Endothelial cell of umbilical vein (primary cell): ENCODE measurements around the gene PI4KA. TPM values are rescaled to one million over a fixed set of nuclear protein-coding genes. Genes with fewer than 3 reads are reported as not detected.

Experiments used
- BruUV-seq: library from RNA; stranded (reverse); fragments of 400-500 nt; replicated peaks from 2 replicates; lab custom pipeline; 2021; lab: Mats Ljungman, UMichigan
- CTCF ChIA-PET: fragments of 300-600, 350-600 bp; sonication (Branson Sonifier 250); formaldehyde crosslinking; loops from one replicate; lab custom pipeline; 2021; ENCODE audit warnings: antibody characterized with exemption, inconsistent platforms; lab: Charles Lee
- POLR2A ChIA-PET: fragments of 300-600, 350-600 bp; sonication (Branson Sonifier 250); formaldehyde crosslinking; loops from one replicate; lab custom pipeline; 2021; ENCODE audit warnings: antibody characterized with exemption, inconsistent platforms; lab: Charles Lee
- DNase-seq: peaks from one replicate; pipeline ENCODE4 v3.0.0-alpha.2; 2011; ENCODE audit warnings: low read depth, low spot score
- FAIRE-seq: peaks from 2 replicates; lab custom pipeline; 2011; peaks lifted over from hg19 to GRCh38; lab: Jason Lieb, UNC
- H2AFZ ChIP-seq: 2 replicates; pipeline ENCODE4 v1.6.0; 2012; ENCODE audit warnings: low read depth, low read length, control low read depth, inconsistent platforms
- H3K27ac ChIP-seq: 2 replicates; pipeline ENCODE4 v1.5.1; 2011; ENCODE audit warnings: low read depth, mild to moderate bottlenecking, control low read depth, low read length, moderate library complexity; ENCODE audit not compliant: insufficient read depth
- H3K27me3 ChIP-seq, 2 experiments: 2 replicates each; pipeline versions ENCODE4 v1.6.0 to v1.6.1; 2011; ENCODE audit warnings: low read length in 2 of 2, mixed read lengths in 1 of 2; ENCODE audit not compliant: control insufficient read depth in 2 of 2, insufficient read depth in 2 of 2
- H3K36me3 ChIP-seq, 2 experiments: 2 replicates in 1 of 2; 3 replicates in 1 of 2; pipeline ENCODE4 v1.5.1; 2011; ENCODE audit warnings: low read length in 2 of 2, mild to moderate bottlenecking in 1 of 2, moderate library complexity in 1 of 2; ENCODE audit not compliant: control insufficient read depth in 2 of 2, insufficient read depth in 2 of 2; ENCODE audit errors: extremely low read depth in 1 of 2
- H3K4me1 ChIP-seq: 3 replicates; pipeline ENCODE4 v1.5.1; 2011; ENCODE audit warnings: mild to moderate bottlenecking, low read length; ENCODE audit not compliant: control insufficient read depth, insufficient read depth; ENCODE audit errors: extremely low read depth
- H3K4me2 ChIP-seq: 2 replicates; pipeline ENCODE4 v1.6.1; 2011; ENCODE audit warnings: low read length, control low read depth, mixed read lengths; ENCODE audit not compliant: insufficient read depth
- H3K4me3 ChIP-seq, 3 experiments: fragments of 200-600 bp in 1 of 3; sonication (generic), shearing (Covaris generic) in 1 of 3; replicated peaks in 1 of 3; 2 replicates each; pipeline ENCODE4 v1.5.1; 2011 to 2016; ENCODE audit warnings: control low read depth in 3 of 3, low read length in 3 of 3, mild to moderate bottlenecking in 2 of 3, inconsistent platforms in 1 of 3, low read depth in 1 of 3, moderate library complexity in 1 of 3; ENCODE audit not compliant: insufficient read depth in 1 of 3
- H3K79me2 ChIP-seq: 2 replicates; pipeline ENCODE4 v1.6.0; 2012; ENCODE audit warnings: low read length, inconsistent platforms; ENCODE audit not compliant: control insufficient read depth, insufficient read depth
- H3K9ac ChIP-seq: replicated peaks from 2 replicates; pipeline ENCODE3; 2011; ENCODE audit warnings: low read length, control low read depth; ENCODE audit not compliant: insufficient read depth; ENCODE audit errors: extremely low read depth
- H3K9me1 ChIP-seq: replicated peaks from 3 replicates; pipeline ENCODE4 v1.6.0; 2011; ENCODE audit warnings: mild to moderate bottlenecking, low read length; ENCODE audit not compliant: control insufficient read depth, insufficient read depth; ENCODE audit errors: extremely low read depth
- H3K9me3 ChIP-seq: replicated peaks from 2 replicates; pipeline ENCODE4 v1.5.1; 2012; ENCODE audit warnings: low read length, inconsistent platforms; ENCODE audit not compliant: control insufficient read depth, insufficient read depth
- H4K20me1 ChIP-seq: replicated peaks from 2 replicates; pipeline ENCODE3; 2011; ENCODE audit warnings: mild to moderate bottlenecking, low read length; ENCODE audit not compliant: control insufficient read depth, insufficient read depth; ENCODE audit errors: extremely low read depth
- CTCF ChIP-seq, 2 donors: IDR thresholded peaks; 1 replicate in 1 of 2; 2 replicates in 1 of 2; pipeline ENCODE4 v1.5.1; 2011; ENCODE audit warnings: low read length in 2 of 2, mild to moderate bottlenecking in 2 of 2, moderate library complexity in 2 of 2, control low read depth in 1 of 2, inconsistent platforms in 1 of 2, low read depth in 1 of 2; ENCODE audit not compliant: insufficient read depth in 1 of 2; ENCODE audit errors: extremely low read depth in 1 of 2
- EZH2 ChIP-seq: IDR thresholded peaks from 2 replicates; pipeline ENCODE4 v1.6.1; 2012; ENCODE audit warnings: borderline replicate concordance, low read depth, mild to moderate bottlenecking, moderate library complexity, low read length, inconsistent platforms; ENCODE audit not compliant: severe bottlenecking
- FOS ChIP-seq: IDR thresholded peaks from 2 replicates; pipeline ENCODE4 v1.6.1; 2011; ENCODE audit warnings: mild to moderate bottlenecking, low read length, moderate library complexity, borderline replicate concordance; ENCODE audit not compliant: insufficient read depth
- GATA2 ChIP-seq: IDR thresholded peaks from 2 replicates; pipeline ENCODE4 v1.7.0; 2011; ENCODE audit warnings: low read depth, mild to moderate bottlenecking, moderate library complexity, mixed read lengths, low read length; ENCODE audit not compliant: insufficient read length, insufficient read depth
- JUN ChIP-seq: IDR thresholded peaks from 2 replicates; pipeline ENCODE4 v1.6.1; 2011; ENCODE audit warnings: borderline replicate concordance, low read depth; ENCODE audit not compliant: insufficient read length, insufficient read depth
- MAX ChIP-seq: IDR thresholded peaks from 2 replicates; pipeline ENCODE4 v1.6.1; 2011; ENCODE audit not compliant: insufficient read depth, insufficient read length
- MYC ChIP-seq: IDR thresholded peaks from one replicate; pipeline ENCODE4 v1.6.1; 2011; ENCODE audit warnings: mild to moderate bottlenecking, low read depth, low read length
- POLR2A ChIP-seq: IDR thresholded peaks from 2 replicates; pipeline ENCODE4 v1.6.1; 2012; ENCODE audit warnings: low read depth, mild to moderate bottlenecking, control low read depth, low read length
- POLR2AphosphoS5 ChIP-seq: IDR thresholded peaks from 2 replicates; pipeline ENCODE4 v1.6.1; 2012; ENCODE audit warnings: low read depth, mild to moderate bottlenecking, control low read depth, low read length, moderate library complexity; ENCODE audit not compliant: insufficient read depth
- dilution Hi-C: fragments of 300-500 bp; cut with MboI; formaldehyde crosslinking; loops from one replicate; pipeline ENCODE4 v1.15.0; 2019; ENCODE audit warnings: low sequenced_read_pairs; ENCODE audit not compliant: extremely low pct_ligation_motif_present
- intact Hi-C: fragments of 100-400 bp; cut with micrococcal nuclease; formaldehyde crosslinking; loops from one replicate; pipeline ENCODE4 v1.10.0; 2022
- polyA plus RNA-seq, 4 experiments: library from polyadenylated mRNA; depleted of rRNA in 3 of 4; stranded (reverse) in 3 of 4; unstranded in 1 of 4; fragments of >200 nt; gene quantifications; 2 replicates each; pipeline versions ENCODE4 v1.2.1 to v1.2.3, GENCODE V29; 2011 to 2012; ENCODE audit warnings: missing spikeins in 1 of 4
- total RNA-seq: library from RNA; stranded (reverse); gene quantifications from 2 replicates; pipeline ENCODE4 v1.2.3, GENCODE V29; 2021

Gene PI4KA
- total and polyA plus RNA-seq, 2 donors (not counting 3 experiments of a cell fraction or from before 2014, with no cell fraction given) = 28.9 to 56.4 TPM

GRCh38 chr22:20866736-20867135 lies 8.1 kb upstream of the PI4KA start:
- FAIRE-seq (no peak), DNase-seq (no peak)
- H3K36me3 ChIP-seq = peaks cover 3 to 12% of the 10 kb centered on the region in 2 experiments
- H3K27ac ChIP-seq = no peak overlapping the region
- peaks cover 2% of the 10 kb centered on the region for H3K79me2 ChIP-seq
- H3K27me3 ChIP-seq = no peaks in the 10 kb centered on the region
- H4K20me1 ChIP-seq = no peaks in the 10 kb centered on the region
- dilution Hi-C loops = no loop called here
- no peaks in the 10 kb centered on the region for H3K9me3 ChIP-seq
- TF ChIP-seq EZH2 (no peak), POLR2A (no peak), JUN (no peak), MYC (no peak), FOS (no peak), POLR2AphosphoS5 (no peak), MAX (no peak), CTCF (IDR thresholded peaks at IDR 0.05; ENCODE audit: extremely low read depth in 1 of 2, insufficient read depth in 1 of 2, low read depth in 1 of 2, low read length in 2 of 2) (no peak), GATA2 (no peak)
- intact Hi-C loops = no loop called here
- H3K4me3 ChIP-seq = no peak overlapping the region
- no peaks in the 10 kb centered on the region for H3K9me1 ChIP-seq
- peaks cover 4% of the 10 kb centered on the region for H3K4me1 ChIP-seq
- ChIA-PET POLR2A (no interaction called here), CTCF (interaction anchor here (1.7 to 2.7 kb wide), 2 partner anchors 19 to 63 kb away, joined by 4 to 14 read pairs; no protein-coding TSS in a partner anchor)
- no TSS peak for BruUV-seq
- no peak overlapping the region for H3K4me2 ChIP-seq
- no peak overlapping the region for H2AFZ ChIP-seq
- no peak overlapping the region for H3K9ac ChIP-seq
